ENCODE data around the gene DISC1. TPM values are rescaled to one million over a fixed set of nuclear protein-coding genes. Genes with fewer than 3 reads are reported as not detected.
"Not testable (repeated sequence)": the region's sequence is repeated elsewhere in the genome, so short reads cannot be mapped to it uniquely, and the experiment has no call there.

DISC1 gene
- total and polyA plus RNA-seq, 2 experiments from 2014 or later = 0.43 to 1.2 TPM

DNA sequence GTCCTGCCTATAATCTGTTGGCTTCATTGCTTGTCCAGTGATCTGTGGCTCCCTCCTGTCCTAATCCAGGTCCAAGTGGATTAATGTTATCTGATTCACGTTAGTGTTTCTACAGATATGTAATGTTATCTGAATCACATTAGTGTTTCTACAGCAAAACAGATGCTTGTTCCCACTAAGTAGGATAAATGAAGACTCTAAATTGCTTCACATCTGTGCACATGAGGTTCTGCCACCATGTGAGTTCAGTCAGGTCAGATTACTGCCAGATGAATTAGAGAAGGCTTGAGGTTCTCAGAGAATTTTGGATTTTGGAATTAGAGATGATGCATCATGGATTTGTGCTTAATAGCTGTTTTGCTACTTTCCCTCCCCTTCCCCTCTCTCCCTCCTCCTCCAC lies 13.2 kb downstream of the DISC1 start:
- no peak for DNase-seq

GRCh38 chr1:231641444-231641843 lies 14.9 kb downstream of the DISC1 start:
- DNase-seq; H3K9me2 ChIP-seq (ENCODE audit: insufficient read depth); H2AFZ ChIP-seq; H3K4me2 ChIP-seq (ENCODE audit: unreplicated experiment); H3F3A ChIP-seq (ENCODE audit: insufficient read depth); H3K27me3 ChIP-seq (replicated peaks; ENCODE audit: insufficient read depth); H3K4me3 ChIP-seq; H4K20me1 ChIP-seq (ENCODE audit: insufficient read depth); H3K9me3 ChIP-seq (ENCODE audit: low read depth); H3K36me3 ChIP-seq (ENCODE audit: low read depth); H3K27ac ChIP-seq; in situ Hi-C loops (cut with MboI); H3K79me2 ChIP-seq (ENCODE audit: insufficient read depth); H3K4me1 ChIP-seq (ENCODE audit: insufficient read depth); H3K9ac ChIP-seq: not testable (repeated sequence)
- WGBS, 2 experiments (ENCODE audit: low coverage in 1 of 2, low lambda C conversion rate in 2 of 2, missing lambda C conversion rate in 2 of 2) = 86 to 89% methylated on average over 9 of the region's 9 CpGs

More for the DNA sequence above, 13.2 kb downstream of the DISC1 start:
- Histone ChIP-seq H3K9ac (no peak overlapping the region), H3K36me3 (ENCODE audit: low read depth) (no peaks in the 10 kb centered on the region), H3K4me1 (ENCODE audit: insufficient read depth) (peaks cover 14% of the 10 kb centered on the region), H3K4me3 (no peak overlapping the region), H3F3A (ENCODE audit: insufficient read depth) (no peaks in the 10 kb centered on the region), H2AFZ (no peak overlapping the region), H3K79me2 (ENCODE audit: insufficient read depth) (no peaks in the 10 kb centered on the region), H4K20me1 (ENCODE audit: insufficient read depth) (no peaks in the 10 kb centered on the region), H3K9me3 (ENCODE audit: low read depth) (no peaks in the 10 kb centered on the region), H3K27ac (no peak overlapping the region), H3K4me2 (ENCODE audit: unreplicated experiment) (no peak overlapping the region), H3K9me2 (ENCODE audit: insufficient read depth) (no peaks in the 10 kb centered on the region), H3K27me3 (replicated peaks; ENCODE audit: insufficient read depth) (no peaks in the 10 kb centered on the region)
- whole genome bisulfite sequencing, 2 experiments (ENCODE audit: low coverage in 1 of 2, low lambda C conversion rate in 2 of 2, missing lambda C conversion rate in 2 of 2) = 9 to 10% methylated on average over 1 of the region's 1 CpG
- in situ Hi-C loops (cut with MboI) = no loop called here
- TF ChIP-seq EZH2 (IDR thresholded peaks at IDR 0.05; ENCODE audit: insufficient read depth, poor library complexity, severe bottlenecking) = no peak
- no peak for TF ChIP-seq EZH2phosphoT487 (IDR thresholded peaks at IDR 0.05; ENCODE audit: insufficient read depth, low read depth)

DNA sequence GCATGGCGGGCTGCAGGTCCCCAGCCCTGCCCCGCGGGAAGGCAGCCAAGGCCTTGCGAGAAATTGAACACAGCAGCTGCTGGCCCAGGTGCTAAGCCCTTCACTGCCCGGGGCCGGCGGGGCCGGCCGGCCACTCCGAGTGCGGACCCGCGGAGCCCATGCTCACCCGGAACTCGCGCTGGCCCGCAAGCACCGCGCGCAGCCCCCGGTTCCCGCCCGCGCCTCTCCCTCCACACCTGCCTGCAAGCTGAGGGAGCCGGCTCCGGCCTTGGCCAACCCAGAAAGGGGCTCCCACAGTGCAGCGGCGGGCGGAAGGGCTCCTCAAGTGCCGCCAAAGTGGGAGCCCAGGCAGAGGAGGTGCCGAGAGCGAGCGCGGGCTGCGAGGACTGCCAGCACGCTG lies 15.5 kb downstream of the DISC1 start:
- WGBS, 2 experiments (ENCODE audit: low coverage in 1 of 2, low lambda C conversion rate in 2 of 2, missing lambda C conversion rate in 2 of 2) = 97 to 99% methylated on average over 20 to 36 of the region's 36 CpGs
- in situ Hi-C loops (cut with MboI); H4K20me1 ChIP-seq (ENCODE audit: insufficient read depth); H3K9ac ChIP-seq; H3F3A ChIP-seq (ENCODE audit: insufficient read depth); H3K4me3 ChIP-seq; H3K9me3 ChIP-seq (ENCODE audit: low read depth); DNase-seq; H2AFZ ChIP-seq; H3K79me2 ChIP-seq (ENCODE audit: insufficient read depth); H3K36me3 ChIP-seq (ENCODE audit: low read depth); H3K27me3 ChIP-seq (replicated peaks; ENCODE audit: insufficient read depth); H3K4me1 ChIP-seq (ENCODE audit: insufficient read depth); H3K4me2 ChIP-seq (ENCODE audit: unreplicated experiment); H3K9me2 ChIP-seq (ENCODE audit: insufficient read depth); H3K27ac ChIP-seq: not testable (repeated sequence)

- no peaks in the 10 kb centered on the region for H4K20me1 ChIP-seq (ENCODE audit: insufficient read depth)
Measured at GRCh38 chr1:231642618-231643017, 16.0 kb downstream of the DISC1 start.

More at GRCh38 chr1:231642618-231643017, 16.0 kb downstream of the DISC1 start:
- Histone ChIP-seq H3K36me3 (ENCODE audit: low read depth) (no peaks in the 10 kb centered on the region), H3K4me2 (ENCODE audit: unreplicated experiment) (no peak overlapping the region), H3K4me3 (no peak overlapping the region), H3K27ac (no peak overlapping the region), H3F3A (ENCODE audit: insufficient read depth) (no peaks in the 10 kb centered on the region), H3K9ac (no peak overlapping the region), H3K9me2 (ENCODE audit: insufficient read depth) (no peaks in the 10 kb centered on the region), H3K79me2 (ENCODE audit: insufficient read depth) (no peaks in the 10 kb centered on the region), H3K27me3 (replicated peaks; ENCODE audit: insufficient read depth) (no peaks in the 10 kb centered on the region), H3K9me3 (ENCODE audit: low read depth) (no peaks in the 10 kb centered on the region), H2AFZ (no peak overlapping the region), H3K4me1 (ENCODE audit: insufficient read depth) (peaks cover 7% of the 10 kb centered on the region; the same call in 1 of the 2 replicates)
- in situ Hi-C loops (cut with MboI) = no loop called here
- 60 to 72% methylated on average over 2 of the region's 2 CpGs for WGBS, 2 experiments (ENCODE audit: low coverage in 1 of 2, low lambda C conversion rate in 2 of 2, missing lambda C conversion rate in 2 of 2)
- no peak for DNase-seq
- no peak for TF ChIP-seq EZH2phosphoT487 (IDR thresholded peaks at IDR 0.05; ENCODE audit: insufficient read depth, low read depth)
- TF ChIP-seq EZH2 (IDR thresholded peaks at IDR 0.05; ENCODE audit: insufficient read depth, poor library complexity, severe bottlenecking) = no peak

Measured in GM23248 (cell line).